Loucy (cell line): Measurements from ENCODE around the gene ERC1.

Experiments used
- H2AFZ ChIP-seq: fragments of 200-600 bp; sonication (generic); 2 replicates; pipeline ENCODE4 v1.6.0; 2016; ENCODE audit warnings: antibody characterized with exemption, mild to moderate bottlenecking, low read length, moderate library complexity
- H3F3A ChIP-seq: fragments of 200-600 bp; 2 replicates; pipeline ENCODE4 v1.6.0; 2016; ENCODE audit warnings: antibody characterized with exemption, low read depth, mild to moderate bottlenecking
- H3K27me3 ChIP-seq: fragments of 200-600 bp; sonication (generic); 2 replicates; pipeline ENCODE4 v1.6.1; 2014; ENCODE audit warnings: low read length, mild to moderate bottlenecking; ENCODE audit not compliant: insufficient read depth, poor library complexity, severe bottlenecking
- H3K36me3 ChIP-seq: fragments of 200-600 bp; sonication (generic); 2 replicates; pipeline ENCODE4 v1.6.1; 2016; ENCODE audit warnings: low read length; ENCODE audit not compliant: insufficient read depth
- H3K4me1 ChIP-seq: fragments of 200-600 bp; sonication (generic); 2 replicates; pipeline ENCODE4 v1.5.1; 2014; ENCODE audit warnings: low read length, mild to moderate bottlenecking; ENCODE audit not compliant: insufficient read depth, poor library complexity, severe bottlenecking
- H3K4me2 ChIP-seq: fragments of 200-600 bp; sonication (generic); 2 replicates; pipeline ENCODE4 v1.6.0; 2014; ENCODE audit warnings: antibody characterized with exemption, low read length, low read depth, mild to moderate bottlenecking; ENCODE audit not compliant: poor library complexity, severe bottlenecking
- H3K4me3 ChIP-seq: fragments of 200-600 bp; sonication (generic); 2 replicates; pipeline ENCODE4 v1.5.1; 2014; ENCODE audit warnings: low read length, mild to moderate bottlenecking, mixed read lengths; ENCODE audit not compliant: poor library complexity, severe bottlenecking
- H3K79me2 ChIP-seq: fragments of 200-600 bp; sonication (generic); 2 replicates; pipeline ENCODE4 v1.6.1; 2014; ENCODE audit warnings: low read length; ENCODE audit not compliant: insufficient read depth
- H3K9ac ChIP-seq: fragments of 200-600 bp; sonication (generic); 2 replicates; pipeline ENCODE4 v1.6.0; 2014; ENCODE audit warnings: mild to moderate bottlenecking, low read depth, low read length, moderate library complexity; ENCODE audit not compliant: poor library complexity, severe bottlenecking
- H3K9me2 ChIP-seq: fragments of 200-600 bp; sonication (generic); replicated peaks from 2 replicates; pipeline ENCODE4 v1.6.1; 2016; ENCODE audit warnings: low read depth, low read length, mixed read lengths
- H3K9me3 ChIP-seq: fragments of 200-600 bp; sonication (generic); 2 replicates; pipeline ENCODE4 v1.6.1; 2014; ENCODE audit warnings: mild to moderate bottlenecking, antibody characterized with exemption, low read length, low read depth; ENCODE audit not compliant: insufficient read depth
- H4K20me1 ChIP-seq: fragments of 200-600 bp; sonication (generic); 2 replicates; pipeline ENCODE4 v1.6.0; 2014; ENCODE audit warnings: antibody characterized with exemption, low read length, mild to moderate bottlenecking; ENCODE audit not compliant: insufficient read depth, poor library complexity, severe bottlenecking
- CTCF ChIP-seq: fragments of 200-600 bp; sonication (generic); conservative IDR thresholded peaks from 2 replicates; pipeline ENCODE4 v1.5.1; 2014; ENCODE audit warnings: mild to moderate bottlenecking, antibody characterized with exemption, low read length
- EZH2phosphoT487 ChIP-seq: fragments of 200-600 bp; IDR thresholded peaks from 2 replicates; pipeline ENCODE4 v1.6.1; 2018; ENCODE audit warnings: antibody characterized with exemption, mild to moderate bottlenecking, moderate library complexity, borderline replicate concordance

ERC1 gene

GRCh38 chr12:1041478-1041877 is 50.5 kb downstream of the ERC1 start:
- Histone ChIP-seq H3K27me3 (no peaks in the 10 kb centered on the region), H3K4me2 (no peak overlapping the region), H3K36me3 (no peaks in the 10 kb centered on the region), H3K4me3 (no peak overlapping the region), H2AFZ (no peak overlapping the region), H4K20me1 (no peaks in the 10 kb centered on the region), H3F3A (no peaks in the 10 kb centered on the region), H3K9me2 (no peaks in the 10 kb centered on the region), H3K79me2 (no peaks in the 10 kb centered on the region), H3K4me1 (no peaks in the 10 kb centered on the region), H3K9ac (no peak overlapping the region), H3K9me3 (no peaks in the 10 kb centered on the region)
- TF ChIP-seq CTCF (no peak), EZH2phosphoT487 (no peak)

DNA sequence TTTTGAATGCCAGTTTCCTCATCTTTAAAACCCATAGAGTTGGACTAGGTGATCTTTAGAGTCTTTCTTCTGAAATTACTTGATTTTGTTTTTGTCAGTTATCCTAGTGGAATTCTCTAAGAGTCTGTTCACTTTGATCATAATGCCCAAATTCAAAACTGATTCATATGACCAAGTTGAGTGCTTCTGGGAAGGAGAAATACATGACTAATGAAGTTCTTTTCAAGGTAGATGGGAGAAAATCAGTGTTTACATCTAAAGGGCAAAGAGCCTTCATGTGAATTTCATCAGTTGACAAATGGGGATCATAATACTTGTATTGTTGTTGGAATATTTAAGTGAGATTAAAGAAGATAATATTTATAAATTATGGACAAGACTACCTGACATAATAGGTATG is 53.2 kb downstream of the ERC1 start:
- H3K79me2 ChIP-seq: peaks cover 4% of the 10 kb centered on the region; the same call in 1 of the 2 replicates
- H4K20me1 ChIP-seq: no peaks in the 10 kb centered on the region
- H3K27me3 ChIP-seq: no peaks in the 10 kb centered on the region
- H3K4me1 ChIP-seq: peaks cover 13% of the 10 kb centered on the region
- no peak overlapping the region for H3K4me3 ChIP-seq
- H2AFZ ChIP-seq: no peak overlapping the region
- H3K4me2 ChIP-seq: no peak overlapping the region
- TF ChIP-seq CTCF (no peak), EZH2phosphoT487 (no peak)
- no peaks in the 10 kb centered on the region for H3F3A ChIP-seq
- no peaks in the 10 kb centered on the region for H3K9me2 ChIP-seq
- H3K9ac ChIP-seq: no peak overlapping the region
- no peaks in the 10 kb centered on the region for H3K9me3 ChIP-seq
- no peaks in the 10 kb centered on the region for H3K36me3 ChIP-seq

DNA sequence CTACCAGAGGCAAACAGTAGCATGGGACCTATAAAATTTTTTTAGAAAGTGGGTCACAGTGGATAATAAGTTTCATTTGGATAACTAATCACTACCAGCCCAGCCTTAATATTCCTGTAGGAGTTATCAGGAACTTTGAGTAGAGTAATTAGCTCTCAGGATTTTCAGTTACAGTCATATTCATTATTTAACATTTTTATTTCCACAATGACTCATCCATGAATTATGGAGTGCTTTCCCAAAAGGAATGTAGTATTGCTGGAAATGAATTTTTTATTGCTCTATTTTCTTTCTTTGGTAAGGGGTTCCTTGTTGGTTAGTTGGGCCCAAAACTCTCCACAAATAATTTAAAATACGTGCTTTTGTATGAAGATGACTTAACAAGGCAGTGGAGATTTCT is 53.7 kb downstream of the ERC1 start:
- Histone ChIP-seq H3K9me3 (no peaks in the 10 kb centered on the region), H3K4me3 (no peak overlapping the region), H3K9ac (no peak overlapping the region), H2AFZ (no peak overlapping the region), H3K9me2 (no peaks in the 10 kb centered on the region), H4K20me1 (no peaks in the 10 kb centered on the region), H3K79me2 (peaks cover 7% of the 10 kb centered on the region; the same call in 1 of the 2 replicates), H3K4me1 (peaks cover 13% of the 10 kb centered on the region), H3K36me3 (no peaks in the 10 kb centered on the region), H3K4me2 (no peak overlapping the region), H3F3A (no peaks in the 10 kb centered on the region), H3K27me3 (no peaks in the 10 kb centered on the region)
- no peak for TF ChIP-seq EZH2phosphoT487
- TF ChIP-seq CTCF: no peak
